Activated CD4-positive, alpha-beta T cell treated with anti-CD3 and anti-CD28 coated beads for 48 hours (primary cell): ENCODE measurements around the gene STRADA.

Experiments
- DNase-seq: peaks from one replicate; pipeline ENCODE4 v3.0.0-alpha.2; 2020

STRADA gene

DNA sequence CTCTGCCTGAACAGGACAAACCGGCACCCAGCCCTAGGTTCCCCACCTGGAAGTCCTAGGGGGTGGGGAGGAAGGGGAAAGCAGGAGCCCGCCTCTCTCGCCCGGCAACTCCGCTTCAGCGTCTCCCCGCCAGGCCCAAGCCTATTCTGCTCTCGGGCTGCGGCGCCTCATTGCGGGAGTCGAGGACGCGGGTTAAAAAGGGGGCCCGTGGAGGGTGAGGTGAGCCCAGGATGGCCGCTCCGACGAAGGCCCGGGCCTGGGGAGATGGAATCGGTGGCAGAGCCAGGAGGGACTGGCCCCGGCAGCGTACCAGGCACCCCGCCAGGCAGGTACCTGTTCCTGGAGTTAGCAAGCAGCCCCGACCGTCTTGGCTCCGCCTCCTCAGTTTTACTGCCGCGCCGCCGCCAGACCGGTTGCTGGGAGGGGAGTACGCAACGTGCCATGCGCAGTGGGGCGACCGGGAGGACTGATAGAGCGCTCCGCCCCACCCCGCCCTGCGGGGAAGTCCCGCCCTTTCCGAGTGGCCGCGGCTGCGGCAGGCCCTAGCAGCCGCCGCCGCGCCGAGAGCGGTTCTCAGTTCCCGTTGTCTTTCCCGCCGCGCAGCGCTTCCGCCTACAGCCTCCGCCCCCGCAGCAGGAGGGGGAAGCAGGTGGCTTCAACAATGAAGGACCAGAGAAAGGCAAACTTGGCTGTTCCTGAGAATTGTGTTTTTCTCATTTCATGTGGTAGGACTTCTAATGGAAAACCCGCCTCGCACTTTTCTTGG lies at the start of gene STRADA:
Gene STRADA (minus strand): TSS at position 392 of the 766 bp plus-strand sequence. CDS start 13,430 bp downstream, outside the sequence.
- peak; percentile 100 for DNase-seq

GRCh38 chr17:63790057-63790456 lies 48.5 kb upstream of the STRADA start:
- DNase-seq, result no peak

GRCh38 chr17:63786971-63787711 lies 45.5 kb upstream of the STRADA start:
- DNase-seq, result no peak

DNA sequence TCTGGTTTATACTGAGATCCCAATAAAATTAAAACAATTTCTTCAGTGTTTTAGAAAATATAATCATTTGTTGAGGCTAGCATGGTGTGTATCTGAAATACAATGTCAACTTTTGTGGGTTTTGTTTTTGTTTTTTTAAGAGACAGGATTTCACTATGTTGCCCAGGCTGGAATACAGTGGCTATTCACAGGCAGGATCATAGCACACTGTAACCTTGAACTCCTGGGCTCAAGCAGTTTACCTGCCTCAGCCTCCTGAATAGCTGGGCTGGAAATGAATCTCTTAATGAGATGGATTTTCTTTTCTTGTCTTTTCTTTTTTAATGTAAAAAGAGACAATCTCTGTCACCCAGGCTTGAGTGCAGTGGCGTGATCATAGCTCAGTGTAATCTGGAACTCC lies 44.5 kb upstream of the STRADA start:
- no peak for DNase-seq

- DNase-seq, result no peak
Observed at GRCh38 chr17:63785556-63785955, 44.0 kb upstream of the STRADA start.

- no peak for DNase-seq
Observed at GRCh38 chr17:63783522-63783921, 41.9 kb upstream of the STRADA start.

GRCh38 chr17:63780928-63781327 lies 39.3 kb upstream of the STRADA start:
- no peak for DNase-seq

GRCh38 chr17:63780507-63780906 lies 38.9 kb upstream of the STRADA start:
- no peak for DNase-seq

- DNase-seq, result no peak
Observed at GRCh38 chr17:63775420-63775819, 33.8 kb upstream of the STRADA start.

GRCh38 chr17:63774969-63775265 lies 33.3 kb upstream of the STRADA start:
- peak; percentile 12 for DNase-seq

DNA sequence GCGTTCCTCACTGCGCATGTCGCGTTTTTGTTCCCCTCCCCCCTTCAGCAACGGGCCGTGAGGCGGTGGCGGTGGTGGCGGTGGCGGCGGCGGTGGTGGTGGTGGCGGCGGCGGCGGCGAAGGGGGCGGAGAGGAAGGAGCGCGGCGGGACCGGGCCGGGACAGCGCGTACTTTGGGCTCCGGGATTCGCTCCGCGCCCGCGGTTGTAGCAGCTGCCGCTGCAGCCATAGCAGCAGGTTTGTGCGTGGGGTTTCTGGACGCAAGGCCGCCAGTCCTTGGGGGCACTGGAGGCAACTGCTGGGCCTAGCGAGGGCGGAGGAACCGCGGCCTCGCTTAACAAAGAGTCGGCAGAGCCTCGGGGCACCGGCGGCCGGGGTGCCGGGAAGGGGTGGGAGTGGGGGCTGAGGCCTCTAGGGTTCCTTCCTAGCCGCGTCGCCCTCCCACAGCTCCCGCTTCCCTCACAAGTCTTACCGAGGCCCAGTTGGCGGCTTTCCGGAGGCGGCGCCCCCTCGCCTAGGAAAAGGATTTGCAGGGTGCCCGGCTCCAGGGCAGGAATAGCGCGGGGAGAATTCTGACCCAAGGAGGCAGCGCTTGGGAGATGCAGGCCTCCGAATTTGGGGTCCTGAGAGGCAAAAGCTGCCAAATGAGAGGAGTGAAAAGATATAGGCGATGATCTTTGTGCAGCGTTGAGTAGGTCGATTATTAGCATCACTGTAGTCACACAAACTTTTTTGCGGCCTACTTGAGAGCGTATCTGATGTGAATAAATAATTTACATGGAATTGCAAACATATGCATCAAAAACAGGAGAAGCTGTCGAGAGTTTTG lies 32.8 kb upstream of the STRADA start, which contains the start of gene DDX42:
Gene DDX42 (plus strand): TSS at position 30 of the 828 bp plus-strand sequence. CDS start 12,880 bp downstream, outside the sequence.
- no peak for DNase-seq

DNA sequence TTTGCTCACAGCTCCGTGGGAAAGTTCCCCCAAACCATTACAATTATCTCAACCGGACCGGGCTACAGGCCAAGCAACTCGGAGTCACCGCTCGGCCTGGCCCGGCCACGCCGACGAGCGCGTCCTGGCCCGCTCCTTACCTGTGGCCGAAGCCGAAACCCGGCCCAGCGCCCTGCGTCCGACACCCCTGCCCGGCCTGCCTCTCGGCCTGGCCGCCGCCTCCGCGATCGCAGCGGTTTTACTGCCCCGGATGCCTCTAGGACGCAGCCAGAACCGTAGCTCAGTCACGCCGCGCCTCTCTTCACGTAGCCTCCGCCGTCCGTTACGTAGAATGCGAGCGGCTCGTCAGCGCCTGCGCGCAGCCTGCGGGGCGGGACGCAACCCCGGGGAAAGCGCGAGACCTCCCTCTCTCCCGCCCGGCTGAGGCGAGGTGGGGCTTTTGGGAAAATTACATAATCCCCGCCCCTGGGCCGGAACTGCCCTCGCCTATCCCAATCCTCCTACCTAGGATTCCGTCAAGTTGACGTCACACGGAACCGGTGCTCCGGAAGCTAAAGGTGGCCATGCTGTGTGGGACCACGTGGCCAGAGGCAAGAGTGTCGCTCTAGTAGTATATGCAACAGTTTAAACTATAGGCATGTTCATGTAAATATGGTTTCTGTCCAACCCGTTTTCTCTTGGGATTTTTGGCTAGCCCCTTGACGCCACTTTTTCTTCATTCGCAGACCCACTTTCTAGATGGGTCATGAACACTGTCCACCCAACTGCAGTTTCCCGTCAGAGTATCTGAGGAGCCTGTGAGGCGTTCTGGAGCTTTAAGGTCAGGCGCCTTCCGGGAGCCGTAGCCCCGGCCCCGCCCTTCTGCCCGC lies 31.9 kb upstream of the STRADA start, which contains the start of gene CCDC47:
Gene CCDC47 (minus strand): TSS at position 326 of the 869 bp plus-strand sequence. CDS start 7,422 bp downstream, outside the sequence.
- peak; percentile 99 for DNase-seq

DNA sequence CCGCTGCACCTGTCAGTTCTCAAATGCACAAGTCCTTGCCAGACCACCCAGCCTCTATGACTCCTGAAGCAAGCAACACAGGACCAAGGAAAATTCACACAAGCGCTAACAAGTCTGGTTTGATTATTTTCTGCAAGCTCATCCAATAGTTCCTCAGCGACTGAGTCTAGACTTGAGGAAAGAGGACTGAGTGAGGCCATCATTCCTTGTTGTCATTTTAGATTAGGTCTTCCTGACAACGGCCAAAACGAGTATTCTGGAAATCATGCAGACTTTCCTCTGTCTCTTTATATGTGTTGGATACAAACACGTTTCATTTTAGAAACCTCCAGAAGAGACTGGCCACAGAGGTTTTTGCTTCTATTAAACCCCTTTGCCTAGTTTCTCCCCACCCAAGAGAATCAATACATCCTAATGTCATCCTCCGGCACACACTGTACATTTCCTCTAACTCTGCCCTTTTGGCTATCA lies 31.2 kb upstream of the STRADA start:
- no peak for DNase-seq

DNA sequence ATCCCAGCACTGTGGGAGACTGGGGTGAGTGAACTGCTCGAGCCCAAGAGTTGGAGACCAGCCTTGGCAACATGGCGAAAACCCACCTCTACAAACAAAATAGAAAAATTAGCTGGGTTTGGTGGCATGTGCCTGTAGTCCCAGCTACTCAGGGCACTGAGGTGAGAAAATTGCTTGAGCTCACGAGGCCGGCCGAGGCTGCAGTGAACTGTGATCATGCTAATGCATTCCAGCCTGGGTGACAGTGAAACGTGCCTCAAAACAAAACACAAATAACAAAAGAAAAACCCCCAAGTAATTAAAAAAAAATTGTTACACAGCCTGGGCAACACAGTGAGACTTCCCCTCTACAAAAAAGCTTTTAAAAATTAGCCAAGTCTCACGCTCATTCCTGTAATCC lies 26.8 kb upstream of the STRADA start:
- no peak for DNase-seq

GRCh38 chr17:63766754-63767153 lies 25.2 kb upstream of the STRADA start:
- DNase-seq, result no peak

GRCh38 chr17:63764716-63765115 lies 23.1 kb upstream of the STRADA start:
- DNase-seq, result no peak

DNA sequence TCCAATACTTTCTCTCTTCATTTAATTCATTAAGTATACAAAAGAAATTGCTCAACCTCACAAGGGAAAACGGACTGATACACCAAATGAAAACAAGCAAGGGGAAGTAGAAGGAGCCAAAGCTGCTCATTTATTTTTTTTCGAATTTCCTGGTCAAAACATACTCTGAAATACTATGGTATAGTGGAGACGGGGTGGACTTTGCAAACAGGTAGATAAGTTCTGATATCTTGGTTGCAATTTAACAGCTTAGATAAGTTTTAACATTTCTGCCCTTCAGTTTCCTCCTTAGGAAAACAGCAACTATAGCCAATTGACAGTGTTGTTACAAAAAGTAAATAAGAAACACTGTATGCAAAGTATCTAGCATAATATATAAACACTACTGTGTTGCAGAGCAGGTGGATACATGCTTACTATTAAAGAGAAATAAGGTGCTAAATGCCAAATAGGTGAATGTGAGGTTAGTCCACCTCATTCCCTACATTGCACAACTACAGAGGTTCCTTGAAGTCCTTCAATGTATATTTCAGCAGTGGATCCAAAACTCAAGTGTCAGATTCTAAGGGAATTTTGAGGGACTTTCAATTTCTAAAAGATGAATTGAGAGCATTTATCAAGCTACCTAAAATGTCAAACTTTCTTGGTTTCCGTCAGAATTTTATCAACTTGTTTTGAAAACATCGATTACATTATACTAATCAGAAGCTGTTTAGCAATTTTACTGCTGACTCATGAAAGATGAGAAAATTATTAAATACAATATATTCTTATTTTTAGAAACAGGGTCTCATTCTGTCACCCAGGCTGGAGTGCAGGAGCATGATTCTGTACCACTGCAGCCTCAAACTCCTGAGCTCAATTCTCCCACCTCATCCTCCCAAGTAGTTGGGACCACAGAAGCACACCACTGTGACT lies 20.8 kb upstream of the STRADA start:
- DNase-seq, result no peak

- peak; percentile 45 for DNase-seq
Observed at GRCh38 chr17:63760771-63761539, 19.4 kb upstream of the STRADA start.

- DNase-seq, result no peak
Observed at GRCh38 chr17:63758428-63758827, 16.8 kb upstream of the STRADA start.

GRCh38 chr17:63754046-63754445 lies 12.4 kb upstream of the STRADA start:
- no peak for DNase-seq
